Keratinocyte (primary cell): ENCODE results near the gene FBXO15. TPM values are rescaled to one million over a fixed set of nuclear protein-coding genes. Genes with fewer than 3 reads are reported as not detected.

Experiments
- DNase-seq: peaks from one replicate; pipeline ENCODE4 v3.0.0-alpha.2; 2011; ENCODE audit warnings: low read depth, missing footprints, low spot score
- FAIRE-seq: peaks from 2 replicates; lab custom pipeline; 2011; peaks lifted over from hg19 to GRCh38; lab: Jason Lieb, UNC
- H2AFZ ChIP-seq: 2 replicates; pipeline ENCODE4 v1.6.0; 2012; ENCODE audit warnings: low read length, control low read depth, inconsistent platforms; ENCODE audit not compliant: control insufficient read depth
- H3K27ac ChIP-seq: 2 replicates; pipeline ENCODE4 v1.5.1; 2011; ENCODE audit warnings: low read length; ENCODE audit not compliant: control insufficient read depth, insufficient read depth
- H3K27me3 ChIP-seq: 3 replicates; pipeline ENCODE4 v1.6.0; 2011; ENCODE audit warnings: low read length; ENCODE audit not compliant: control insufficient read depth, insufficient read depth; ENCODE audit errors: extremely low read depth
- H3K36me3 ChIP-seq, 2 experiments: 2 replicates in 1 of 2; 3 replicates in 1 of 2; pipeline ENCODE4 v1.5.1; 2011; ENCODE audit warnings: low read length in 2 of 2, mild to moderate bottlenecking in 1 of 2; ENCODE audit not compliant: control insufficient read depth in 2 of 2, insufficient read depth in 2 of 2; ENCODE audit errors: extremely low read depth in 1 of 2
- H3K4me1 ChIP-seq: 3 replicates; pipeline ENCODE4 v1.5.1; 2011; ENCODE audit warnings: low read length; ENCODE audit not compliant: control insufficient read depth, insufficient read depth; ENCODE audit errors: extremely low read depth
- H3K4me2 ChIP-seq: 3 replicates; pipeline ENCODE4 v1.6.0; 2011; ENCODE audit warnings: low read depth, low read length; ENCODE audit not compliant: control insufficient read depth, insufficient read depth; ENCODE audit errors: extremely low read depth
- H3K4me3 ChIP-seq, 3 experiments: fragments of 200-600 bp in 1 of 3; sonication (generic) in 1 of 3; 2 replicates in 2 of 3; 3 replicates in 1 of 3; pipeline ENCODE4 v1.5.1; 2011 to 2016; ENCODE audit warnings: low read length in 3 of 3, mild to moderate bottlenecking in 3 of 3, control low read depth in 2 of 3, inconsistent platforms in 1 of 3, low read depth in 1 of 3, mixed read lengths in 1 of 3, mixed run types in 1 of 3, moderate library complexity in 1 of 3; ENCODE audit not compliant: control insufficient read depth in 2 of 3, insufficient read depth in 2 of 3; ENCODE audit errors: extremely low read depth in 1 of 3
- H3K79me2 ChIP-seq: 2 replicates; pipeline ENCODE4 v1.6.0; 2012; ENCODE audit warnings: low read length; ENCODE audit not compliant: control insufficient read depth, insufficient read depth
- H3K9ac ChIP-seq: 3 replicates; pipeline ENCODE4 v1.6.0; 2011; ENCODE audit warnings: low read length; ENCODE audit not compliant: control insufficient read depth, insufficient read depth; ENCODE audit errors: extremely low read depth
- H3K9me1 ChIP-seq: 3 replicates; pipeline ENCODE4 v1.6.0; 2011; ENCODE audit warnings: low read length; ENCODE audit not compliant: control insufficient read depth, insufficient read depth; ENCODE audit errors: extremely low read depth
- H3K9me3 ChIP-seq: 2 replicates; pipeline ENCODE4 v1.5.1; 2012; ENCODE audit warnings: low read depth, low read length; ENCODE audit not compliant: control insufficient read depth
- H4K20me1 ChIP-seq: 3 replicates; pipeline ENCODE4 v1.6.0; 2011; ENCODE audit warnings: low read length; ENCODE audit not compliant: control insufficient read depth, insufficient read depth; ENCODE audit errors: extremely low read depth
- CTCF ChIP-seq, 3 experiments: IDR thresholded peaks in 1 of 3; conservative IDR thresholded peaks in 1 of 3; optimal IDR thresholded peaks in 1 of 3; 2 replicates in 2 of 3; 3 replicates in 1 of 3; pipeline versions ENCODE3 to v1.5.1; 2011; ENCODE audit warnings: low read length in 3 of 3, mild to moderate bottlenecking in 3 of 3, moderate library complexity in 2 of 3, control low read depth in 1 of 3, inconsistent platforms in 1 of 3; ENCODE audit not compliant: insufficient read depth in 2 of 3; ENCODE audit errors: extremely low read depth in 1 of 3
- EZH2 ChIP-seq: IDR thresholded peaks from one replicate; pipeline ENCODE4 v1.6.1; 2012; ENCODE audit warnings: inconsistent platforms, mild to moderate bottlenecking, low read length, moderate library complexity
- dilution Hi-C: fragments of 300-500 bp; cut with MboI; formaldehyde crosslinking; loops from one replicate; pipeline ENCODE4 v1.7.0; 2020; ENCODE audit warnings: low sequenced_read_pairs; ENCODE audit not compliant: extremely low pct_ligation_motif_present
- polyA plus RNA-seq, 5 experiments: library from polyadenylated mRNA; depleted of rRNA in 3 of 5; stranded (reverse) in 3 of 5; stranded (forward) in 1 of 5; unstranded in 1 of 5; fragments of >200 nt; gene quantifications; 1 replicate in 1 of 5; 2 replicates in 3 of 5; 3 replicates in 1 of 5; pipeline versions ENCODE4 v1.2.1 to v1.2.3, GENCODE V29; 2011 to 2012; ENCODE audit warnings: missing spikeins in 2 of 5, low read depth in 1 of 5, low replicate concordance in 1 of 5

FBXO15 gene
- polyA plus RNA-seq, 1 donor (not counting 4 experiments of a cell fraction or from before 2014, with no cell fraction given): 0.26 TPM

GRCh38 chr18:74092922-74093321 is 54.7 kb downstream of the FBXO15 start:
- FAIRE-seq: no peak
- Histone ChIP-seq H3K27me3 (no peaks in the 10 kb centered on the region), H3K27ac (no peak overlapping the region), H2AFZ (no peak overlapping the region), H3K36me3 (no peaks in the 10 kb centered on the region), H3K4me1 (no peaks in the 10 kb centered on the region), H3K9ac (no peak overlapping the region), H3K4me3 (no peak overlapping the region), H3K9me3 (no peaks in the 10 kb centered on the region), H3K4me2 (no peak overlapping the region), H4K20me1 (no peaks in the 10 kb centered on the region), H3K79me2 (no peaks in the 10 kb centered on the region), H3K9me1 (no peaks in the 10 kb centered on the region)
- TF ChIP-seq CTCF (optimal IDR thresholded peaks at IDR 0.05 in 1 of 3, IDR thresholded peaks at IDR 0.05 in 1 of 3, conservative IDR thresholded peaks at IDR 0.05 in 1 of 3; ENCODE audit: extremely low read depth in 1 of 3, insufficient read depth in 2 of 3, low read length in 3 of 3): no peak
- TF ChIP-seq EZH2: no peak
- no peak for DNase-seq
- dilution Hi-C loops: no loop called here

GRCh38 chr18:74084184-74084855 is 63.3 kb downstream of the FBXO15 start:
- no peaks in the 10 kb centered on the region for H3K27me3 ChIP-seq
- no peaks in the 10 kb centered on the region for H3K36me3 ChIP-seq
- no peak for DNase-seq
- no peaks in the 10 kb centered on the region for H4K20me1 ChIP-seq
- H3K9ac ChIP-seq: no peak overlapping the region
- no peaks in the 10 kb centered on the region for H3K9me1 ChIP-seq
- no peaks in the 10 kb centered on the region for H3K4me1 ChIP-seq
- no peak for FAIRE-seq
- TF ChIP-seq EZH2: no peak
- TF ChIP-seq CTCF (optimal IDR thresholded peaks at IDR 0.05 in 1 of 3, IDR thresholded peaks at IDR 0.05 in 1 of 3, conservative IDR thresholded peaks at IDR 0.05 in 1 of 3; ENCODE audit: extremely low read depth in 1 of 3, insufficient read depth in 2 of 3, low read length in 3 of 3): no peak
- no peak overlapping the region for H3K4me3 ChIP-seq
- H2AFZ ChIP-seq: no peak overlapping the region
- dilution Hi-C loops: no loop called here
- no peaks in the 10 kb centered on the region for H3K9me3 ChIP-seq
- no peaks in the 10 kb centered on the region for H3K79me2 ChIP-seq
- H3K27ac ChIP-seq: no peak overlapping the region
- H3K4me2 ChIP-seq: no peak overlapping the region
